ENCODE measurements around the gene PSMB3.

The PSMB3 gene

GRCh38 chr17:38735161-38735997 lies 17.2 kb upstream of the PSMB3 start:
- Mint-ChIP-seq H3K27ac (no peak overlapping the region), H3K9me3 (no peaks in the 10 kb centered on the region), H3K36me3 (ENCODE audit: low read depth) (peaks cover 15% of the 10 kb centered on the region), H3K27me3 (ENCODE audit: low read depth) (no peaks in the 10 kb centered on the region), H3K4me1 (ENCODE audit: low read depth) (peaks cover 29% of the 10 kb centered on the region), H3K4me3 (no peak overlapping the region)
- no peak for DNase-seq (ENCODE audit: low spot score)

GRCh38 chr17:38738007-38738662 lies 14.4 kb upstream of the PSMB3 start:
- peaks cover 5% of the 10 kb centered on the region for H3K36me3 Mint-ChIP-seq (ENCODE audit: low read depth)
- DNase-seq (ENCODE audit: low spot score) = no peak
- no peaks in the 10 kb centered on the region for H3K9me3 Mint-ChIP-seq
- no peak overlapping the region for H3K4me3 Mint-ChIP-seq
- no peaks in the 10 kb centered on the region for H3K27me3 Mint-ChIP-seq (ENCODE audit: low read depth)
- peaks cover 20% of the 10 kb centered on the region for H3K4me1 Mint-ChIP-seq (ENCODE audit: low read depth)
- no peak overlapping the region for H3K27ac Mint-ChIP-seq

- no peak for DNase-seq (ENCODE audit: low spot score)
- H3K9me3 Mint-ChIP-seq = no peaks in the 10 kb centered on the region
- H3K27me3 Mint-ChIP-seq (ENCODE audit: low read depth) = no peaks in the 10 kb centered on the region
- peaks cover 2% of the 10 kb centered on the region for H3K36me3 Mint-ChIP-seq (ENCODE audit: low read depth)
- H3K27ac Mint-ChIP-seq = no peak overlapping the region
- no peak overlapping the region for H3K4me3 Mint-ChIP-seq
- H3K4me1 Mint-ChIP-seq (ENCODE audit: low read depth) = peaks cover 17% of the 10 kb centered on the region
Measured at GRCh38 chr17:38738686-38739085, 13.9 kb upstream of the PSMB3 start.

- no peak for DNase-seq (ENCODE audit: low spot score)
- H3K27ac Mint-ChIP-seq = no peak overlapping the region
- H3K9me3 Mint-ChIP-seq = no peaks in the 10 kb centered on the region
- H3K4me3 Mint-ChIP-seq = no peak overlapping the region
- H3K27me3 Mint-ChIP-seq (ENCODE audit: low read depth) = no peaks in the 10 kb centered on the region
- peaks cover 2% of the 10 kb centered on the region for H3K36me3 Mint-ChIP-seq (ENCODE audit: low read depth)
- H3K4me1 Mint-ChIP-seq (ENCODE audit: low read depth) = peaks cover 14% of the 10 kb centered on the region
Measured at GRCh38 chr17:38739305-38739704, 13.2 kb upstream of the PSMB3 start.

GRCh38 chr17:38740044-38740443 lies 12.5 kb upstream of the PSMB3 start:
- no peaks in the 10 kb centered on the region for H3K36me3 Mint-ChIP-seq (ENCODE audit: low read depth)
- H3K9me3 Mint-ChIP-seq = no peaks in the 10 kb centered on the region
- no peak for DNase-seq (ENCODE audit: low spot score)
- no peak overlapping the region for H3K4me3 Mint-ChIP-seq
- H3K27ac Mint-ChIP-seq = no peak overlapping the region
- H3K4me1 Mint-ChIP-seq (ENCODE audit: low read depth) = peaks cover 11% of the 10 kb centered on the region
- H3K27me3 Mint-ChIP-seq (ENCODE audit: low read depth) = peaks cover 4% of the 10 kb centered on the region

GRCh38 chr17:38740806-38741205 lies 11.7 kb upstream of the PSMB3 start:
- H3K4me1 Mint-ChIP-seq (ENCODE audit: low read depth) = peaks cover 13% of the 10 kb centered on the region
- peaks cover 8% of the 10 kb centered on the region for H3K27me3 Mint-ChIP-seq (ENCODE audit: low read depth)
- H3K4me3 Mint-ChIP-seq = no peak overlapping the region
- no peaks in the 10 kb centered on the region for H3K9me3 Mint-ChIP-seq
- no peak for DNase-seq (ENCODE audit: low spot score)
- no peak overlapping the region for H3K27ac Mint-ChIP-seq
- H3K36me3 Mint-ChIP-seq (ENCODE audit: low read depth) = no peaks in the 10 kb centered on the region

GRCh38 chr17:38741461-38741860 lies 11.1 kb upstream of the PSMB3 start:
- Mint-ChIP-seq H3K4me1 (ENCODE audit: low read depth) (peaks cover 19% of the 10 kb centered on the region), H3K27me3 (ENCODE audit: low read depth) (peaks cover 14% of the 10 kb centered on the region), H3K36me3 (ENCODE audit: low read depth) (no peaks in the 10 kb centered on the region)

GRCh38 chr17:38741921-38742410 lies 10.6 kb upstream of the PSMB3 start:
- Mint-ChIP-seq H3K27ac (peak overlapping the region; percentile 32), H3K9me3 (no peaks in the 10 kb centered on the region), H3K4me1 (ENCODE audit: low read depth) (peaks cover 23% of the 10 kb centered on the region), H3K4me3 (no peak overlapping the region), H3K36me3 (ENCODE audit: low read depth) (no peaks in the 10 kb centered on the region), H3K27me3 (ENCODE audit: low read depth) (peaks cover 19% of the 10 kb centered on the region)
- DNase-seq (ENCODE audit: low spot score) = no peak

More at GRCh38 chr17:38741461-38741860, 11.1 kb upstream of the PSMB3 start:
- H3K27ac Mint-ChIP-seq = no peak overlapping the region
- no peak overlapping the region for H3K4me3 Mint-ChIP-seq
- no peaks in the 10 kb centered on the region for H3K9me3 Mint-ChIP-seq
- DNase-seq (ENCODE audit: low spot score) = no peak

- no peaks in the 10 kb centered on the region for H3K36me3 Mint-ChIP-seq (ENCODE audit: low read depth)
- peaks cover 23% of the 10 kb centered on the region for H3K4me1 Mint-ChIP-seq (ENCODE audit: low read depth)
- peaks cover 19% of the 10 kb centered on the region for H3K27me3 Mint-ChIP-seq (ENCODE audit: low read depth)
- DNase-seq (ENCODE audit: low spot score) = no peak
- H3K9me3 Mint-ChIP-seq = no peaks in the 10 kb centered on the region
- H3K27ac Mint-ChIP-seq = peak overlapping the region; percentile 1
- peak overlapping the region; percentile 7 for H3K4me3 Mint-ChIP-seq
Measured at GRCh38 chr17:38742411-38743308, 9.9 kb upstream of the PSMB3 start.

GRCh38 chr17:38743556-38744171 lies 8.9 kb upstream of the PSMB3 start:
- peaks cover 21% of the 10 kb centered on the region for H3K4me1 Mint-ChIP-seq (ENCODE audit: low read depth)
- H3K9me3 Mint-ChIP-seq = no peaks in the 10 kb centered on the region
- no peaks in the 10 kb centered on the region for H3K36me3 Mint-ChIP-seq (ENCODE audit: low read depth)
- no peak for DNase-seq (ENCODE audit: low spot score)
- H3K27ac Mint-ChIP-seq = no peak overlapping the region
- H3K4me3 Mint-ChIP-seq = no peak overlapping the region
- H3K27me3 Mint-ChIP-seq (ENCODE audit: low read depth) = peaks cover 21% of the 10 kb centered on the region

GRCh38 chr17:38745545-38745944 lies 7.0 kb upstream of the PSMB3 start:
- peaks cover 32% of the 10 kb centered on the region for H3K27me3 Mint-ChIP-seq (ENCODE audit: low read depth)
- H3K4me1 Mint-ChIP-seq (ENCODE audit: low read depth) = peaks cover 27% of the 10 kb centered on the region
- H3K9me3 Mint-ChIP-seq = no peaks in the 10 kb centered on the region
- H3K4me3 Mint-ChIP-seq = peak overlapping the region; percentile 74
- no peak overlapping the region for H3K27ac Mint-ChIP-seq
- DNase-seq (ENCODE audit: low spot score) = no peak
- no peaks in the 10 kb centered on the region for H3K36me3 Mint-ChIP-seq (ENCODE audit: low read depth)

GRCh38 chr17:38746004-38746848 lies 6.3 kb upstream of the PSMB3 start:
- H3K36me3 Mint-ChIP-seq (ENCODE audit: low read depth) = no peaks in the 10 kb centered on the region
- peak overlapping the region; percentile 74 for H3K4me3 Mint-ChIP-seq
- H3K27me3 Mint-ChIP-seq (ENCODE audit: low read depth) = peaks cover 39% of the 10 kb centered on the region
- DNase-seq (ENCODE audit: low spot score) = no peak
- peak overlapping the region; percentile 56 for H3K27ac Mint-ChIP-seq
- H3K4me1 Mint-ChIP-seq (ENCODE audit: low read depth) = peaks cover 33% of the 10 kb centered on the region
- no peaks in the 10 kb centered on the region for H3K9me3 Mint-ChIP-seq

Data from T-helper 2 cell treated with Interferon-gamma antibody and Interleukin-4, amounts not matched to agents 5 μg/mL and 100 μg/mL, for 36 hours (primary cell).